ENCODE measurements around the gene ANKRD63. TPM values are rescaled to one million over a fixed set of nuclear protein-coding genes. Genes with fewer than 3 reads are reported as not detected.

Gene ANKRD63
- total and polyA plus RNA-seq, 2 donors (not counting 1 experiment from before 2014, with no cell fraction given) = 0.25 TPM; not detected in 1

DNA sequence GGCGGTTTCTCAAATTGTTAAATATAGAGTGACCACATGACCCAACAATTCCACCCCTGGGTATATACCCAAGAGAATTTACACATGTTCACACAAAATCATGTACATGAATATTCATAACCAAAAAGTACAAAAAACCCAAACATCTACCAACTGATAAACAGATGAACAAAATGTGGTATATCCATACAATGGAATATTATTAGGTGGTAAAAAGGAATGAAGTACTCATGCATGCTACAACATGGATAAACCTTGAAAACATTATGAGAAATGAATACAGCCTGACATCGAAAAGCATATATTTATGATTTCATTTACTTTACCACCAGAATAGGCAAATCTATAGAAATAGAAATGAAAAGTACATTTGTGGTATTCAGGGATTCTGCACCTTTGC lies 17.5 kb upstream of the ANKRD63 start:
- H3K27ac ChIP-seq (ENCODE audit: low read length in 2 of 2) = no peak overlapping the region
- intact Hi-C loops (cut with micrococcal nuclease) = no loop called here
- ChIA-PET POLR2A (no interaction called here), CTCF (interaction anchor here (0.8 to 14.9 kb wide), 4 partner anchors 13 to 40 kb away, joined by 3 to 204 read pairs (median 19); partner anchors contain the start of gene CCDC9B)
- WGBS (ENCODE audit: insufficient coverage) = no CpG with 5 or more reads among the region's 2 CpGs
- H3K27me3 ChIP-seq (replicated peaks in 1 of 4; ENCODE audit: control extremely low read depth in 1 of 4, control insufficient read depth in 3 of 4, insufficient read depth in 4 of 4, low read length in 3 of 4) = no peaks in the 10 kb centered on the region
- H3K4me3 ChIP-seq (ENCODE audit: control extremely low read depth in 1 of 5, extremely low read depth in 1 of 5, insufficient read depth in 1 of 5, low read depth in 2 of 5, low read length in 4 of 5) = no peak overlapping the region
- H3K9ac ChIP-seq (ENCODE audit: low read length) = no peak overlapping the region
- no peaks in the 10 kb centered on the region for H4K20me1 ChIP-seq (ENCODE audit: control insufficient read depth, insufficient read depth, low read length, poor library complexity, severe bottlenecking)
- no peak overlapping the region for H2AFZ ChIP-seq (ENCODE audit: insufficient read depth, low read depth, low read length, poor library complexity, severe bottlenecking)
- peaks cover 0 to 12% (median 0%) of the 10 kb centered on the region in 3 donors for H3K9me3 ChIP-seq (ENCODE audit: control extremely low read depth in 1 of 3, control insufficient read depth in 2 of 3, insufficient read depth in 1 of 3, low read length in 2 of 3)
- Mint-ChIP-seq H3K4me3 (no peak overlapping the region), H3K9me3 (ENCODE audit: insufficient read depth) (peaks cover 6% of the 10 kb centered on the region), H3K27me3 (no peaks in the 10 kb centered on the region), H3K27ac (no peak overlapping the region), H3K4me1 (peaks cover 11% of the 10 kb centered on the region)
- TF ChIP-seq, protein P1, sequence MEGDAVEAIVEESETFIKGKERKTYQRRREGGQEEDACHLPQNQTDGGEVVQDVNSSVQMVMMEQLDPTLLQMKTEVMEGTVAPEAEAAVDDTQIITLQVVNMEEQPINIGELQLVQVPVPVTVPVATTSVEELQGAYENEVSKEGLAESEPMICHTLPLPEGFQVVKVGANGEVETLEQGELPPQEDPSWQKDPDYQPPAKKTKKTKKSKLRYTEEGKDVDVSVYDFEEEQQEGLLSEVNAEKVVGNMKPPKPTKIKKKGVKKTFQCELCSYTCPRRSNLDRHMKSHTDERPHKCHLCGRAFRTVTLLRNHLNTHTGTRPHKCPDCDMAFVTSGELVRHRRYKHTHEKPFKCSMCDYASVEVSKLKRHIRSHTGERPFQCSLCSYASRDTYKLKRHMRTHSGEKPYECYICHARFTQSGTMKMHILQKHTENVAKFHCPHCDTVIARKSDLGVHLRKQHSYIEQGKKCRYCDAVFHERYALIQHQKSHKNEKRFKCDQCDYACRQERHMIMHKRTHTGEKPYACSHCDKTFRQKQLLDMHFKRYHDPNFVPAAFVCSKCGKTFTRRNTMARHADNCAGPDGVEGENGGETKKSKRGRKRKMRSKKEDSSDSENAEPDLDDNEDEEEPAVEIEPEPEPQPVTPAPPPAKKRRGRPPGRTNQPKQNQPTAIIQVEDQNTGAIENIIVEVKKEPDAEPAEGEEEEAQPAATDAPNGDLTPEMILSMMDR (IDR thresholded peaks at IDR 0.05) = no peak
- no peak for TF ChIP-seq EZH2 (IDR thresholded peaks at IDR 0.05; ENCODE audit: borderline replicate concordance, insufficient read depth, low read depth, low read length, poor library complexity, severe bottlenecking)
- no peaks in the 10 kb centered on the region for H3K79me2 ChIP-seq (ENCODE audit: control insufficient read depth, insufficient read depth, low read length)
- no peak for ATAC-seq (ENCODE audit: low read depth)
- H3K4me1 ChIP-seq (ENCODE audit: control insufficient read depth in 2 of 2, insufficient read depth in 2 of 2, low read length in 2 of 2) = no peaks in the 10 kb centered on the region
- DNase-seq = no peak
- peaks cover 0 to 71% of the 10 kb centered on the region in 2 experiments for H3K36me3 ChIP-seq (replicated peaks in 1 of 2; ENCODE audit: control extremely low read depth in 1 of 2, control insufficient read depth in 1 of 2, extremely low read depth in 1 of 2, insufficient read depth in 2 of 2, low read length in 1 of 2)
- H3K4me2 ChIP-seq (replicated peaks; ENCODE audit: low read depth, low read length, poor library complexity, severe bottlenecking) = no peak overlapping the region

DNA sequence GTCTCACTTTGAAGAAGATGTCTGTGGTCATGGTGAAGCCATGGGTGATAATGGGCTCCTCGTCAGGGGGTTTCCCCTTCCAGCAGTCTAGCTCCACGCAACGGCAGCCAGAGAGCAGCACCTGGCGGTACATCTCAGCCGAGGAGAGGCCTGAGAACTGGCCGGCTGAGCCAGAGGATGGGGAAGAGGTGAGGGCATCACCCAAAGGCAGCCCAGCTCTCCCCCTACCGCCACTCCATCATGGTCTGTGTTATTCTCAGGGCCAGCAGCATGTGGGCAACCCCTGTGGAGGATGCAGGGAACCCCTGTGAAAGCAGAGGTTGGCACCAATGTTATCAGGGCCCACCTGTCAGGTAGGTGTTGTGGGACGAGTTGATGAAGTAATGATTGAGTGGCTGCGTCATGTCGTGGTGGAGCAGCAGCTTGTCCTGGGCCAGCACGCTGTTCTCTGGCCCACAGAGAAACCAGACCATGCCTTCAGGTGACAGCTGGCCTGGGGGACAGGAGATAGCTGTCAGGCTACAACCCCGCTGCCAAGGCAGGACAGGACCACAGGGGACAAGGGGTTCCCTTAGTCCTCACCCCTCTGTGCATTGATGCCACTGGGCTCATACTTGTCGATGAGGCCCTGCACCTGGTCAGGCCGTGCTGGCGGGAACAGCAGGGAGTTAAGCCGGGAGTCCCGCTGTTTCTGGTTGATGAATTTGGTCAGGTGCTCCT lies 15.5 kb upstream of the ANKRD63 start:
- Histone ChIP-seq H3K4me1 (ENCODE audit: control insufficient read depth in 2 of 2, insufficient read depth in 2 of 2, low read length in 2 of 2) (no peaks in the 10 kb centered on the region), H3K79me2 (ENCODE audit: control insufficient read depth, insufficient read depth, low read length) (no peaks in the 10 kb centered on the region), H3K27ac (ENCODE audit: low read length in 2 of 2) (no peak overlapping the region), H2AFZ (ENCODE audit: insufficient read depth, low read depth, low read length, poor library complexity, severe bottlenecking) (no peak overlapping the region), H3K27me3 (replicated peaks in 1 of 4; ENCODE audit: control extremely low read depth in 1 of 4, control insufficient read depth in 3 of 4, insufficient read depth in 4 of 4, low read length in 3 of 4) (no peaks in the 10 kb centered on the region), H3K36me3 (replicated peaks in 1 of 2; ENCODE audit: control extremely low read depth in 1 of 2, control insufficient read depth in 1 of 2, extremely low read depth in 1 of 2, insufficient read depth in 2 of 2, low read length in 1 of 2) (peaks cover 0 to 77% of the 10 kb centered on the region in 2 experiments), H3K9ac (ENCODE audit: low read length) (no peak overlapping the region), H3K4me3 (ENCODE audit: control extremely low read depth in 1 of 5, extremely low read depth in 1 of 5, insufficient read depth in 1 of 5, low read depth in 2 of 5, low read length in 4 of 5) (no peak overlapping the region), H3K4me2 (replicated peaks; ENCODE audit: low read depth, low read length, poor library complexity, severe bottlenecking) (no peak overlapping the region), H4K20me1 (ENCODE audit: control insufficient read depth, insufficient read depth, low read length, poor library complexity, severe bottlenecking) (no peaks in the 10 kb centered on the region), H3K9me3 (ENCODE audit: control extremely low read depth in 1 of 3, control insufficient read depth in 2 of 3, insufficient read depth in 1 of 3, low read length in 2 of 3) (peaks cover 0 to 12% (median 0%) of the 10 kb centered on the region in 3 donors)
- ATAC-seq (ENCODE audit: low read depth) (no peak), DNase-seq (no peak)
- peaks cover 6% of the 10 kb centered on the region for H3K9me3 Mint-ChIP-seq (ENCODE audit: insufficient read depth)
- H3K4me1 Mint-ChIP-seq = peaks cover 2% of the 10 kb centered on the region
- intact Hi-C loops (cut with micrococcal nuclease) = no loop called here
- H3K27me3 Mint-ChIP-seq = no peaks in the 10 kb centered on the region
- no peak overlapping the region for H3K4me3 Mint-ChIP-seq
- 95% methylated on average over 16 of the region's 17 CpGs for WGBS (ENCODE audit: insufficient coverage)
- CTCF ChIA-PET = interaction anchor here (1.1 to 1.4 kb wide), 2 partner anchors 16 to 25 kb away, joined by 3 read pairs; partner anchors contain the start of gene INAFM2
- TF ChIP-seq, protein P1 (IDR thresholded peaks at IDR 0.05) = no peak
- TF ChIP-seq EZH2 (IDR thresholded peaks at IDR 0.05; ENCODE audit: borderline replicate concordance, insufficient read depth, low read depth, low read length, poor library complexity, severe bottlenecking) = no peak
- POLR2A ChIA-PET = no interaction called here
- no peak overlapping the region for H3K27ac Mint-ChIP-seq

All from B cell (primary cell).